Right renal pelvis (tissue), 4 donors: ENCODE data around the gene ZDHHC12. TPM values are rescaled to one million over a fixed set of nuclear protein-coding genes. Genes with fewer than 3 reads are reported as not detected.

Experiments
- DNase-seq, 4 donors: peaks; one replicate each; pipeline ENCODE4 v3.0.0-alpha.2; 2013; ENCODE audit warnings: low read depth in 4 of 4, low spot score in 3 of 4, missing footprints in 1 of 4
- polyA plus RNA-seq, 4 donors: library from polyadenylated mRNA; unstranded; fragments of 120-200 nt; gene quantifications; one replicate each; pipeline ENCODE4 v1.2.1, GENCODE V29; 2013; ENCODE audit not compliant: insufficient read length in 4 of 4

Gene ZDHHC12
- polyA plus RNA-seq, 4 donors: 17.0 to 25.1 (median 17.7) TPM

DNA sequence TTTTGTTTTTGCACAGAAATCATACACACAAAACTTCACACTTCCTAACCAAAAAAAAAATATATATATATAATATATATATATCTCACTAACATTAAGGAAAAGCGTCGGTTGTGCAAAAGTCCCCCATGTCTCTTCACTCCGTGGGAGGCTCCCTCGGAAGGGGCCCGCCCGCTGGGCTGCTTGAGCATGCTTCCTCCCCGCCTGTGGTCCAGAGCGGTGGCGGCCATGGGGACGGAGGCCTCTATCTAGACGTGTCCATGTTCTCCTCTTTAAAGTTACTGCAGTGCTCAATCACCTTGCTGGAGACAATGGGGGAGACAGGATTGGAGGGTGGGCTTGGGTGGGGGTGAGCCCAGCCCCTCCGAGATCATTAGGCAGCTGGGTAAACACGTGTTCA lies 7.2 kb upstream of the ZDHHC12 start:
- DNase-seq: no peak

DNA sequence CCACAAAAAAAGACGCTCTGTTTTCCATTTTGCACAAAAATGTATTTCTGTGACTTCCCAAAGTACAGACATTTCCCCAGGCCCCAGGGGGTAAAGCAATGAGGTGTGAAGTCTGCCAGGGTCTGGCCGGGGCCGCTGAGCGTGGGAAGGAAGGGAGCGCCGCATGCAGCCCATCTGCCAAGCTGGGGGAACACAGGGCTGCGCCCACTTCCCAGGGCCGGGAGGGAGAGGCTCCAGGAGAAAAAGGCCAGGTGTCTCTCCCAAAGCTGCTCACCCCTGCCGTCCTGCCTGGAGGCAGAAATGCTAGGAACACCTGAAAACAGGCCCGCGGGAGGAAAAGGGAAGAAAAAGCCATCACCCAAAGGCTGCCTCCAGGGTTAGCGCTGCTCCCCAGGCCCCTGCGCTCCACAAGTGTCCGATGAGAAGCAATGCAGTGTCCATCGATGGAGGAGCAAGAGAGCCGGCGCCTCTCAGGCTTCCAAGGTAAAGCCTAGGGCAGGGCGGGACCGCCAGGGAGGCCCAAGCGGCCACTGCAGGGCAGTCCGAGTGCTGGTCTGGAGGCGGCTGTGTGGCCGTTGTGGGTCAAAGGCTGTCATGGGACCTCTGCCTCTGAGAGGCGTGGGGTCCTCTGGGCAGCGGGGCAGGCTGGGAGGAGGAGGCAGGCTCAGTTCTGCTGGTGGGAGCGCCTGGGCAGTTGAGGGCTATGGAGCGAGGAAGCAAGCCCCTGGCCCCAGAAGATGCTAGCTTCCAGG lies 6.0 kb upstream of the ZDHHC12 start:
- no peak for DNase-seq

DNA sequence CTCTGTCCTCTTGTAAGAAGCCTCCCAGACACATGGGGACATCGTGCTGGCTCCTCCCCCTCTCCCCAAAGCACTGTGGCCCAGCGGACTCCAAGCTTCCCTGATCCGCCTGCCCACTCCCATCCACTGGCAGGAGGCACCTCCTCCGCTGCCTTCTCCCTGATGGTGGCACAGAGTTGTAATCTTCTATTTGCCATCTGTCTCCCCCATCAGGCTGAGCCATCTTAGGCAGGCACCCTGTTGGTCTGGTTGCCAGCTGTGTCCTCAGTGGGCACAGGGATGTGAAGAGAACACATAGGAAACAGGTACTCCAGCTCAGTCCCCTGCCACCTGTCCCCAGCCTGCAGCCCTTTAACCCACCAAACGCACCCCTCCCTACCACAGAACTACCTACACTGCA lies 5.4 kb upstream of the ZDHHC12 start:
- DNase-seq: no peak

DNA sequence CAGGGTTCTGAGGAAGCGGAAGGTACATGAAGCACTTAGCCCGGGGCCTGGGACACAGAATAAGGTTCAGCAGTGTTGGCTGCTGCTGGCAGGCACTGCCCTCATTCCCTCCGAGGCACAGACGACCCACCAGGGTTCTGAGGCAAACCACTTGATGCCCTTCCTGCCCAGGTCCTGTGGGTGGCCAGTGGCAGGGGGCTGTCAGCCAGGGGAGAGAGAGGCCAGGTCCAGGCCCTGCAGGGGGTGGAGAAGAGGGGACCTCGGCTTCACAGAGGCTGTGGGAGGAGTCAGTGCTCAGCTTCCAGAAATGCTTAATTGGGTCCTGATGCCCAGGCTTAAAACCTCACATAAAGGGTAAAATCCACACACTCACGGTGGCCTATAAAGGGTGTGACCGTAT lies 4.4 kb upstream of the ZDHHC12 start:
- no peak for DNase-seq

DNA sequence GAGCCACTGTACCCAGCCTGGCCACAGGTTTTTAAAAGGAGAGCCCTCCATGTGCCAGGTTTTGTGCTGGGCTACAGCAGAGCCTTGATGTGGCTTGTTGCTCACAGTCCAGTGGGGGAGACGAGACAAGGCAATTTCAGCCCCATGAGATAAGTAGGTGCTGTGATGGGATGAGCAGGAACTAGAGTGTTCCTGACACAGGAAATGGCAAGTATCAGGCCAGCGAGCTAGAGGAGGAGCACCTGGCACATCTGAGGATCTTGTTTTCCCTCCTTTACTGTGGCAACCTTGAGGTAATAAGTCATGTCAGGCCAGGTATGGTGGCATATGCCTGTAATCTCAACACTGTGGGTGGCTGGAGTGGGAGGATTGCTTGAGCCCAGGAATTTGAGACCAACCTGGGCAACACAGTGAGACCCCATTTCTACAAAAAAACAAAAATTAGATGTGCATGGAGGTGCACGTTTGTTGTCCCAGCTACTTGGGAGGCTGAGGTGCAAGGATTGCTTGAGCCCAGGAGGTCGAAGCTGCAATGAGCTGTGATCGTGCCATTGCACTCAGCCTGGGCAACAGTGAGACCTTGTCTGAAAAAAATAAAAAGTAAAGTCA lies 3.8 kb upstream of the ZDHHC12 start:
- no peak for DNase-seq

DNA sequence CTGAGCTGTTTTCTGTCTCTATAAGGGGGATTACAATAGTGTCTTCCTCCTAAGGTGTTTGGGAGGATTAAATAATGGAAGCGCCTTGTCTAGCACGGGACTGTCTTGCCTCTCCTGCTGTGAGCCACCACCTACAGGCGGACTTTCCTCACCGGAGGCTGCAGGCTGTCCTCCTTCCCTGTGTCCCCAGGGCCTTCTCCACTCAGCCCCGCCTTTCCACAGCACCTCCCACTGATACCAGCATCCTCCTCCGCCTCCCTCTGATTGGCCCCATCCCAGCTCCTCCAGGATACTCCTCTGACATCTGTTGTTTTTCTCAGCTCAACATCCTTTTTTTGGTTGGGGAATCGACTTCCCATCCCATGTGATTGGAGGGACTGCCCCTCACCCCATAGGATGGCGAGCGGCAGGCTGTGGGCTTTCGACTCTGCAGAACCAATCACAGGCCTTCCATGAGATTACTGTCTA lies 851 bp upstream of the ZDHHC12 start:
- no peak for DNase-seq

DNA sequence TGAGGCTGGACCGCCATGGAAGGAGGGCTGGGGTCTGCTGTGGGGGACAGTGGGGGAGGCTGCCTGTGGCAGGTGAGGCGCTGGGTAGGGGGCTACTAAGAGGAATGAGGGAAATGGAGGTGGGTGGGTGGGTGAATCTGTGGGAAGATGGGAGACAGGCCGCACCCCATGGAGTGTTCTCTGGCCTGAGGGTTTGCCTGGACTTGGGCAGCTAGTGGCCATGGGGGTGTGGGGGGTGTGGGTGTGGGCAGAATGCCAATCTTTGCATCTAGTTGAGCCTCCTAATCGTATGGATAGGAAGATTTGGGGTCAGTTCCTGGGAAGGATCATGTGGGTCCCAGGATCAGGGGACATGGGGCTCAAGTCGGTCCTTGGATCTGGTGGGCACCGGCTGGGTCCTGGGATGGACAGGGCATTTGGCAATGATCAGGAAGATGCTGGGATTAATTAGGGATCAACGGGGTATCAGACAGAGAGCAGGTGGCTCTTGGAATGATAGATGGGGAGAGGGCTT lies 518 bp downstream of the ZDHHC12 start:
- no peak for DNase-seq

DNA sequence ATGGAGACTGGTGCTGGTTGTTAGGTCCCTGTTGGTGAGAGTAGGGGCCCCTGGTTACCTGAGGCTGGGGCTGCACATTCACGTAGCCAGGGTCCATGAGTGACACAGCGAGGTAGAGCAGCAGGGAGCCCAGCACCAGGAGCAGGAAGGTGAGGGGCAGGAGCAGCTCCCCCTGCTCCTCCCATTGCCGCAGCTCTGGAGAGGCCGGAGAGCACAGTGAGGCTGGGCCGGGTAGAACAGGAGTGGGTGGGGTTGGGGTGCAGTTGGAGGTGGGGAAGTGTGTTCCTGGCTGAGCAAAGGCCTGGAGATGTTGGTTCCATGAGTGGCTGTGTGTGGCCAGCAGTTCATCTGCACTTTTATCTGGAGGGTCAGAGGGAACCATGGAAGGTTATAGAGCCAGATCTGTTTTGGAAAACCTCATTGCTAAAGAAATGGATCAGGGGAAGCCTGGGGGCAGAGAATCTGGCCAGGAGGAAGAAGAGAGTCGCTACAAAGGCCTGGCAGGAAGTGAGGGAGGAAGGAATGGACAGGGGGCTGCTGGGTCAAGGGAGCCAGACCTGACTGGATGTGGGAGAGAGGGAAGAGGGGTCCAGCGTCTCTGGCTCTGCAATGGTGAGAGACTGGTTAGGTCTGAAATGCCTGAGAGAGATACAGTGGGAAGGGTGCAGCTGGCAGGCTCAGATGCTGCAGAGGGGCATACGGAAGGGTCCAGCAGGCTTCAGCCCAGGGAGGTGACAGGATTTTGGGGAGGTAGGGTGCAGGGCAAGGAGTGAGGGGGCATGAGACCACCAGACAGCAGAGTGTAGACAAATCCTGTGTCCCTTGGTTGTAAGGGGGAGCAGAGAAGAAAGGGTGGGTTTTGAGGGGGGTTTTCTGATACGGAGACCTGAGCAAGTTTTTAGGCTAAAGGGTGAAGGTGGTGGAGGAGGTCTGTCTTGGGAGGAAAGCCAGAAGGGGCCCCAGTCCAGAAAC lies 1.3 kb downstream of the ZDHHC12 start:
- DNase-seq: no peak

DNA sequence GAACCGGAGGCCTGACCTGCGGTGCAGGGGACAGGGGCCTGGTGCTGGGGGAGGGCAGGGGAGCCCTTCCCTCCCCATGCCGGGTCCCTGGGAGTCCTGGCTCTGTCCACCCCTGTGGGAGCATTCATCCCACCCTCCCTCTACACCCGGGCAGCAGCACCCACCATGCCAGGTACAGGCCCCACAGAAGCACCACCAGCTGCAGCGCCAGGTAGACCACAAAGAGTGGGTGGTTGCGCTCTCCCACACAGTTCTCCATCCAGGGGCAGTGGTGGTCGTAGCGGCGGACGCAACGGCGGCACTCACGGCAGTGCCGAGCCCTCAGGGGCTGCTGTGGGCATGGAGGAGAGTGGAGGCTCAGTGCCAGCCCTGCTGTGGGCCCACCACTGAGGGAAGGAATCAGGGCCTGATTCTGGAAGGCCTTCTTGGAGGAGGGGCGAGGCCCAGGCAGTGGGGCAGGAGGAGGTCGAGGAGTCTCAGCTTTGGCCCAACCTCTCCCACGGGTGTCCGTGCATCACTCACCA lies 2.4 kb downstream of the ZDHHC12 start:
- DNase-seq: no peak

DNA sequence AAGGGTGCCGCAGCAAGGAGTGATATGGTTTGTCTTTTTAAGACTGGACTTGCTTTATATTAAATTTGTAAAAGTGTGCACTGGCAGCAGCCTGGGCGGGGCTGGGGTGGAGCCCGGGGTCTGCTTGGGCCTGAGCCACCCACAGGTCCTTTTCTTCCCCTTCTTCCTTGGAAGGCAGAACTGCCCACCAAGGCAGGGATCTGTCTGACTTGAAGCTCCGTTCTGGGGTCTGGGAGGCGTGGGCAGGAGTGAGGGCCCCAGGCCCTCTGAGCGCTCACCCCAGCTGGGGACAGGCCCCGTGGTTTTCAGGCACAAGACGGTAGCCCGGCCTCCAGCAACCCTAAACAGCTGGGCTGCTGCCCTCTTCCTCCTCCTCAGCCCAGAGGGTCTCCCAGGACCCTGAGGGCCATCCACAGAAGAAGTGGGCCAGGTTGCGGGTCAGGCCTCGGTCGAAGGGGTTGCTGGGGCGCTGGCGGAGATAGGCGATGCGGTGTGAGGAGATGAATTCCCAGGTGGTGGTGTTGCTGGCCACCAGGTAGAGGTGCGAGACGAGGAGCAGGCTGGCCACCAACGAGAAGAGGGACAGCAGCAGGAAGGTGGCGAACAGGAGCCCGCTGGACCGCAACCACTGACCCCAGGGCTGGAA lies 3.0 kb downstream of the ZDHHC12 start:
- no peak for DNase-seq

DNA sequence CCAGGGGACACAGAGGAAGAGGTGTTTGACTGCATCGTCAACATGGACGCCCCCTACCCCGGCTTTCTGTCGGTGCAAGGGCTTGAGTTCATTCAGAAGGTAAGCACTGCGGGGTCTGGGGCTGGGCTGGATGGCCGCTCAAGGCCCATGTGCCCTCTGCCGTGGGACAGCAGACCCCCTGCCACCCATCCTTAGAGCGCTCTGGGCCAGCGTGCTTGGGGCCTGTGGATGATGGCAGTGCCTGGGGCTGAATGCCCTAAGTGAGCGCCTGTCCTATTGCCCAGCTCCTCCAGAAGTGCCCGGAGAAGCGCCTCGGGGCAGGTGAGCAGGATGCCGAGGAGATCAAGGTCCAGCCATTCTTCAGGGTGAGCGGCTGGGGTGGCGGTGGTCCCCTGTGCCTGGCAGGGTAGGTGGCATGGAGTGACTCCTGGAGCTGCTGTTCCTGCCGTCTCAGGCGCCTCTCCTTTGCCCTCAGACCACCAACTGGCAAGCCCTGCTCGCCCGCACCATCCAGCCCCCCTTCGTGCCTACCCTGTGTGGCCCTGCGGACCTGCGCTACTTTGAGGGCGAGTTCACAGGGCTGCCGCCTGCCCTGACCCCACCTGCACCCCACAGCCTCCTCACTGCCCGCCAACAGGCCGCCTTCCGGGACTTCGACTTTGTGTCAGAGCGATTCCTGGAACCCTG lies 3.9 kb downstream of the ZDHHC12 start:
- no peak for DNase-seq

DNA sequence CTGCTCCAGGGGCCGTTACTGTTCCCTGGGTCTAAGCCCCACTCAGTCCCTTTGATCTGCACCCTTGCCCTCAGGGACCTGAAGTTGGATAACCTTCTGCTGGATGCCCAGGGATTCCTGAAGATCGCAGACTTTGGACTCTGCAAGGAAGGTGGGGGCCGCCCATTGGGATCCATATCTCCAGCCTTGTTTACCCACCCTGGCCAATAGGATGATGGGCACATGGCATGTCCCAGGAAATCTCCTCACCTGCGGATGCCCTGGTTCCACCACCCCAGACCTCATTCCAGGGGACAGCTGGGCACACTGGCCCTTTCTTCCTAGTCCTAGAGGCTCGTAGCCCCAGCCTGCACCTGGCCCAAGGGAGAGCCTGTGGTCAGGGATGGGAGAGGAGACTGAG lies 5.5 kb downstream of the ZDHHC12 start:
- DNase-seq: no peak

DNA sequence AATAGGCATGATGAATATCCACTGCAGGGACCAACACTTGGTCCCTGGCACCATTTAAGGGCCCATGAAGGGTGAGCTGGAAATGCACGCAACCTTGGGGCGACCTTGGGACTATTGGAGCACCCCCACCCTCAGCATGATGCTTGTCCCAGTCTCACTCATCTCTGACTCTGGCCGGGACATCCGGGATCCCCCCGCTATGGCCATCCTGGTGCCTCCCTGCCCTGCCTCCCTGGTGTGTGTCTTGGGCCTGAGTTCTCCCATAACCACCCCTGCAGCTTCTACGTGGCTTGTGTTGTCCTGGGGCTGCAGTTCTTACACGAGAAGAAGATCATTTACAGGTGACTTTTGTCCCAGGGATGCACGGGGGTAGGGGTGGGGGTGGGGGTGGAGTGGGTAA lies 5.9 kb downstream of the ZDHHC12 start:
- DNase-seq: no peak

DNA sequence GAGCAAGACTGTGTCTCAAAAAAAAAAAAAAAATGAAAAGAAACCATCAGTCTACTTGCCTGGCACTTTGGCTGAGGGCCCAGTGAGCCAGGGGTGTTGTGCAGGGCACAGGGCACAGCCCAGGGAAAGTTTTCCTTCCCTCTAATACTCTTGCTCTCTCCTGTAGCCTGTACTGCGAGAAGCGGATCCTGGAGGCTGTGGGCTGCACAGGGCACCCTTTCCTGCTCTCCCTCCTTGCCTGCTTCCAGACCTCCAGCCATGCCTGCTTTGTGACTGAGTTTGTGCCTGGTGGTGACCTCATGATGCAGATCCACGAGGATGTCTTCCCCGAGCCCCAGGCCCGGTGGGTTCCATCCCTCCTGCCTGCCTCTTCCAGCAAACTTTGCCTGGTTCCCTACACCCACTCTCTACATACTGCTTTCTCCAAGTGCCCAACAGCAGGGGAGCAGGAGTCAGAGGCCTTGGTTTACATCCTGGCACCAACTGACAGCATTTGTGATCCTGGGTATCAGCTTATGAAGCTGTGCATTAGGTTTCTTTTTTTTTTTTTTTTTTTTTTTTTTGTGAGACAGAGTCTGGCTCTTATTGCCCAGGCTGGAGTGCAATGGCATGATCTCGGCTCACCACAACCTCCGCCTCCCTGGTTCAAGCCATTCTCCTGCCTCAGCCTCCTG lies 7.2 kb downstream of the ZDHHC12 start:
- DNase-seq: no peak

DNA sequence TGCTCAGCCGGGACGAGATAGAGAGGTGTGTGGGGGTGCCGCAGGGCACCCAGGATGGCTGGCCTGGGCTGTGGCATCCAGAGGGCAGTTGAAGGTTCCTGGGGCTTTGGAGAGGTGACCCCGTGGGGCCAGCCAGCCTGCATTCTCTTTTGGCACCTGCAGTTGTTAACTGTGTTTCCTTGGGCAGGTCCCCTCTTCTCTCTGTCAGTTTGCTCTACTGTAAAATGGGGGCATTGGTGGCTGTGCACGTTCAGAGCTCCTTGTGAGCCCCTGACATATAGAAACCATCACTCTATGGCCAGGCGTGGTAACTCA lies 8.5 kb downstream of the ZDHHC12 start:
- DNase-seq: no peak

DNA sequence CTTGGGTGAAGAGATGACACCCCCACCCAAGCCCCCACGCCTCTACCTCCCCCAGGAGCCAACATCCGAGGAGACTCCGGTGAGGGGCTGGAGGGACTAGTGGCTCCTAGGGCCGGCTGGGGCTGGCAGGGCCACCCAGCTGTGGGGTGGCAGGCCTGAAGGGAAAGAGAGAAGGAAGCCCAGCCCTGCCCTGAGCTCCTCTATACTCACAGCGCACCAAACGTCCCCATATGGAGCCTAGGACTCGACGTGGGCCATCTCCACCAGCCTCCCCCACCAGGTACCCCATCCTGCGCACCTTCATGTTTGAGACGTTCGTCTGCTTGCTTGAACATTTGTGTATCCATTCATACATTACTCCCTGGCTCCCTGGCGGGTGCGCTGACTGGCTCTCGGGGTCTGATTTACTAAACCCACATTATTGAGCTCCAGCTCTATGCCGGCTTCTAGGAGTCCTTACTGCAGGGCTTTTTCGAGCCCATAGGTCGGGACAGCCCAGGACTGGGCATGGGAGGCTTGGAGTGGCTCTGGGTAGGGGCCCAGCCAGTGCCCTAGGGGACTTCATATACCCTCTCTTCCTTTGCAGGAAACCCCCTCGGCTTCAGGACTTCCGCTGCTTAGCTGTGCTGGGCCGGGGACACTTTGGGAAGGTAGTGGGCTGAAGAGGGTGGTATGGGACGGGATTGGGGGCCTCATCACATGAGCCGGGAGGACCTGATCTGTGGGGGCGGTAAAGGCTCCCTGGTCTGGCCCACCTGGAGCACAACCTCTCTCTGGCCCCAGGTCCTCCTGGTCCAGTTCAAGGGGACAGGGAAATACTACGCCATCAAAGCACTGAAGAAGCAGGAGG lies 9.1 kb downstream of the ZDHHC12 start:
- DNase-seq: no peak

DNA sequence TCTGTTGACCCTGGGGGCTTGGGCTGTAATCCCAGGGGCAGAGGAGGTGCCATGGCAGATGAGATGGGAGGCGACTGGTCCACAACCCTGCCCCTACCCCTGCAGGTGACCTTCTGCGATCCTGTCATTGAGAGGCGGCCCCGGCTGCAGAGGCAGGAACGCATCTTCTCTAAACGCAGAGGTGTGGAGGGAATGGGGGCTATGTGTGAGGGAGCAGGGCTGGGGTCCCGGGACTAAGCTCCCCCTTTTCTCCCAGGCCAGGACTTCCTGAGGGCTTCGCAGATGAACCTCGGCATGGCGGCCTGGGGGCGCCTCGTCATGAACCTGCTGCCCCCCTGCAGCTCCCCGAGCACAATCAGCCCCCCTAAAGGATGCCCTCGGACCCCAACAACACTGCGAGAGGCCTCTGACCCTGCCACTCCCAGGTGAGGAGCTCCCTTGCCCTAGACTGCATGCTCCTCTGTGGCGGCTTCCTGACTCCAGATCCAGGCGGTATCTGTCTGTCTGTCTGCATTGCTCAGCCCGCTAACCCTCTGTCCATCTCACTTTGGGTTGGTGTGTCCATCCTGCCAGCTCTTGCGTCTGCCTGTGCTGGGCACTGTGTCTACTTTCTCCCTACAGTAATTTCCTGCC lies 9.9 kb downstream of the ZDHHC12 start:
- no peak for DNase-seq

DNA sequence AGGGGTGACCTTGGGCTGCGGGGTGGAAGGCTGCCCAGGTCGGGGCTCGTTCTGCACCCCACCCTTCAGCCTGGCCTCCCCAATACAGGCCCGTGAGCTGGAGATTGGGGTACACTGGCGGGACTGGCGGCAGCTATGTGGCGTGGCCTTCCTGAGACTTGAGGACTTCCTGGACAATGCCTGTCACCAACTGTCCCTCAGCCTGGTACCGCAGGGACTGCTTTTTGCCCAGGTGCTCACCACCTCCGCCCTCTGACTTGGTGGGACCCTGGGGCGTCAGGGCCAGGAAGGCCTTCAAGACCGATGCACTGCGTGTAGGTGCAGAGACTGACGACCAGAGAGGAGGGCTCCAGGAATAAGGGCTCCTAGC lies 10.5 kb downstream of the ZDHHC12 start:
- DNase-seq: no peak
